Hematopoietic multipotent progenitor cell treated with erythropoietin and hydrocortisone succinate and interleukin-3 and kit ligand, for 17 days (in vitro differentiated cells): Measurements from ENCODE around the gene ZIC5.

Experiments used
- DNase-seq: peaks from one replicate; pipeline ENCODE4 v3.0.0-alpha.2; 2015; ENCODE audit warnings: low spot score

Gene ZIC5

GRCh38 chr13:99930925-99931324 lies 40.6 kb downstream of the ZIC5 start:
- DNase-seq, result no peak

- DNase-seq, result no peak
Measured at GRCh38 chr13:99929866-99930265, 41.7 kb downstream of the ZIC5 start.

GRCh38 chr13:99926014-99926731 lies 45.4 kb downstream of the ZIC5 start:
- DNase-seq, result no peak

- no peak for DNase-seq
Measured at GRCh38 chr13:99923877-99924582, 47.5 kb downstream of the ZIC5 start.

GRCh38 chr13:99922631-99923404 lies 48.7 kb downstream of the ZIC5 start:
- DNase-seq, result no peak

- DNase-seq, result no peak
Measured at GRCh38 chr13:99919132-99919531, 52.4 kb downstream of the ZIC5 start.

GRCh38 chr13:99916366-99917103 lies 55.0 kb downstream of the ZIC5 start:
- DNase-seq, result no peak

- no peak for DNase-seq
Measured at GRCh38 chr13:99913167-99913566, 58.4 kb downstream of the ZIC5 start.
